ENCODE results near the gene CLCN3. TPM values are rescaled to one million over a fixed set of nuclear protein-coding genes. Genes with fewer than 3 reads are reported as not detected.

Gene CLCN3
- total and polyA plus RNA-seq, 7 donors: 7.9 to 32.3 (median 24.3) TPM

DNA sequence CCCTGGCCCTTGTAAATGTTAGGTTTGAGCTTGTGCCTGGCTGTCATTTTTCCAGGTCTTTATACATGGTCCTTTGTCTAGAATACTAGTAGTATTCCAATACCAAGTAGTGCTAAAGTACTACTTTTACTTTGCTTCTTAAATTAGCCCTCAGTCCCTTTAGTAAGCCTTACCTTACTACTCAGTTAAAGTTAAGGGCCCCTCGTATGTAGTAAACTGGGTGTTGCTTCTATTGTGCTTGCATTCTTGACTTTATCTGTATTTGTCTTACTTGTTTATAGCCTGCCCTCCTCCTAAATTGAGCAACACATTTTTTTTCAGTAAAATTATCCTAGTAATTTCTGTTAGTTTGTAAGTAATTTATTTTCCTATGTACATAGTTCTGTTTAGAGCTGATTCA lies 25.2 kb downstream of the CLCN3 start:
- ATAC-seq (no peak), DNase-seq (no peak)
- Histone ChIP-seq H3K4me3 (no peak overlapping the region), H3K9me3 (no peaks in the 10 kb centered on the region), H3K4me1 (peaks cover 6% of the 10 kb centered on the region), H3K36me3 (ENCODE audit: insufficient read depth in 1 of 2, low read depth in 1 of 2) (peaks cover 0 to 28% of the 10 kb centered on the region in 2 donors), H3K27ac (no peak overlapping the region), H3K27me3 (ENCODE audit: insufficient read depth in 3 of 3, low read length in 2 of 3) (no peaks in the 10 kb centered on the region)
- TF ChIP-seq, protein P1, sequence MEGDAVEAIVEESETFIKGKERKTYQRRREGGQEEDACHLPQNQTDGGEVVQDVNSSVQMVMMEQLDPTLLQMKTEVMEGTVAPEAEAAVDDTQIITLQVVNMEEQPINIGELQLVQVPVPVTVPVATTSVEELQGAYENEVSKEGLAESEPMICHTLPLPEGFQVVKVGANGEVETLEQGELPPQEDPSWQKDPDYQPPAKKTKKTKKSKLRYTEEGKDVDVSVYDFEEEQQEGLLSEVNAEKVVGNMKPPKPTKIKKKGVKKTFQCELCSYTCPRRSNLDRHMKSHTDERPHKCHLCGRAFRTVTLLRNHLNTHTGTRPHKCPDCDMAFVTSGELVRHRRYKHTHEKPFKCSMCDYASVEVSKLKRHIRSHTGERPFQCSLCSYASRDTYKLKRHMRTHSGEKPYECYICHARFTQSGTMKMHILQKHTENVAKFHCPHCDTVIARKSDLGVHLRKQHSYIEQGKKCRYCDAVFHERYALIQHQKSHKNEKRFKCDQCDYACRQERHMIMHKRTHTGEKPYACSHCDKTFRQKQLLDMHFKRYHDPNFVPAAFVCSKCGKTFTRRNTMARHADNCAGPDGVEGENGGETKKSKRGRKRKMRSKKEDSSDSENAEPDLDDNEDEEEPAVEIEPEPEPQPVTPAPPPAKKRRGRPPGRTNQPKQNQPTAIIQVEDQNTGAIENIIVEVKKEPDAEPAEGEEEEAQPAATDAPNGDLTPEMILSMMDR (IDR thresholded peaks at IDR 0.05): no peak
- WGBS, 3 donors: 94 to 100% (median 94%) methylated on average over 1 of the region's 1 CpG
- intact Hi-C loops (cut with DNase I): no loop called here

- H3K4me3 ChIP-seq: peak overlapping the region; percentile 11
- H3K4me1 ChIP-seq: peaks cover 26% of the 10 kb centered on the region
- DNase-seq (no peak), ATAC-seq (peak in 3 of 4 donors; percentile 27 to 65 (median 53))
- H3K9me3 ChIP-seq: no peaks in the 10 kb centered on the region
- no peaks in the 10 kb centered on the region for H3K27me3 ChIP-seq (ENCODE audit: insufficient read depth in 3 of 3, low read length in 2 of 3)
- TF ChIP-seq, protein P1 (IDR thresholded peaks at IDR 0.05): no peak
- peaks cover 0 to 4% of the 10 kb centered on the region in 2 donors for H3K36me3 ChIP-seq (ENCODE audit: insufficient read depth in 1 of 2, low read depth in 1 of 2)
- WGBS, 3 donors: 69 to 85% (median 73%) methylated on average over 7 of the region's 7 CpGs
- H3K27ac ChIP-seq: peak overlapping the region; percentile 64
- intact Hi-C loops (cut with DNase I): no loop called here
Measured at GRCh38 chr4:169649545-169650226, 29.3 kb downstream of the CLCN3 start.

- H3K36me3 ChIP-seq (ENCODE audit: insufficient read depth in 1 of 2, low read depth in 1 of 2): no peaks in the 10 kb centered on the region
- peak in 3 of 4 donors; percentile 59 to 72 (median 62) for ATAC-seq
- H3K9me3 ChIP-seq: no peaks in the 10 kb centered on the region
- 33 to 56% (median 34%) methylated on average over 3 of the region's 3 CpGs for WGBS, 3 donors
- intact Hi-C loops (cut with DNase I): no loop called here
- TF ChIP-seq, protein P1 (IDR thresholded peaks at IDR 0.05): no peak
- H3K27me3 ChIP-seq (ENCODE audit: insufficient read depth in 3 of 3, low read length in 2 of 3): no peaks in the 10 kb centered on the region
- peak overlapping the region; percentile 11 for H3K4me3 ChIP-seq
- H3K4me1 ChIP-seq: peaks cover 26% of the 10 kb centered on the region
- peak overlapping the region; percentile 64 for H3K27ac ChIP-seq
- no peak for DNase-seq
Measured at GRCh38 chr4:169650227-169650936, 30.0 kb downstream of the CLCN3 start.

- H3K27ac ChIP-seq: no peak overlapping the region
- no peak for DNase-seq
- TF ChIP-seq, protein P1 (IDR thresholded peaks at IDR 0.05): no peak
- H3K4me3 ChIP-seq: no peak overlapping the region
- intact Hi-C loops (cut with DNase I): no loop called here
- H3K27me3 ChIP-seq (ENCODE audit: insufficient read depth in 3 of 3, low read length in 2 of 3): no peaks in the 10 kb centered on the region
- no peak for ATAC-seq
- H3K36me3 ChIP-seq (ENCODE audit: insufficient read depth in 1 of 2, low read depth in 1 of 2): no peaks in the 10 kb centered on the region
- peaks cover 31% of the 10 kb centered on the region for H3K4me1 ChIP-seq
- no peaks in the 10 kb centered on the region for H3K9me3 ChIP-seq
Measured at GRCh38 chr4:169652535-169652934, 32.2 kb downstream of the CLCN3 start.

Measured in psoas muscle (tissue), 8 donors.